WTC11 (cell line): ENCODE measurements around the gene LDLRAD4. TPM values are rescaled to one million over a fixed set of nuclear protein-coding genes. Genes with fewer than 3 reads are reported as not detected.

Experiments
- ATAC-seq: fragments of 200-7000 bp; cut with Tn5 transposase; 2 replicates; pipeline ENCODE4 v1.10.0; 2021; ENCODE audit warnings: mild to moderate bottlenecking, moderate library complexity
- CTCF ChIA-PET: fragments of 300-600 bp; sonication (Branson Sonifier 250); formaldehyde crosslinking; loops from one replicate; lab custom pipeline; 2021; ENCODE audit warnings: antibody characterized with exemption; lab: Charles Lee
- POLR2A ChIA-PET: fragments of 350-600 bp; sonication (Branson Sonifier 250); formaldehyde crosslinking; loops from one replicate; lab custom pipeline; 2021; ENCODE audit warnings: antibody characterized with exemption; lab: Charles Lee
- DNase-seq: peaks from one replicate; pipeline ENCODE4 v3.0.0; 2021; ENCODE audit warnings: low spot score
- H3K27ac Mint-ChIP-seq: 2 replicates; pipeline ENCODE4 v1.8.0; 2021; ENCODE audit warnings: mixed read lengths
- H3K27me3 Mint-ChIP-seq: 2 replicates; pipeline ENCODE4 v1.8.0; 2021; ENCODE audit warnings: low read depth, mild to moderate bottlenecking, moderate library complexity, mixed read lengths
- H3K36me3 Mint-ChIP-seq: 2 replicates; pipeline ENCODE4 v1.8.0; 2021; ENCODE audit warnings: mixed read lengths
- H3K4me1 Mint-ChIP-seq: 2 replicates; pipeline ENCODE4 v1.8.0; 2022; ENCODE audit warnings: mixed read lengths
- H3K4me3 Mint-ChIP-seq: 2 replicates; pipeline ENCODE4 v1.8.0; 2021; ENCODE audit warnings: mild to moderate bottlenecking, moderate library complexity, mixed read lengths
- H3K9me3 Mint-ChIP-seq: 2 replicates; pipeline ENCODE4 v1.8.0; 2021; ENCODE audit warnings: mixed read lengths
- CBFB ChIP-seq: sonication (generic); formaldehyde crosslinking; IDR thresholded peaks from 2 replicates; pipeline ENCODE4 v1.8.1; 2022; ENCODE audit warnings: mild to moderate bottlenecking, low read depth, missing genetic modification reagents
- CREB1 ChIP-seq: sonication (generic); formaldehyde crosslinking; IDR thresholded peaks from 2 replicates; pipeline ENCODE4 v1.8.0; 2023; ENCODE audit warnings: mild to moderate bottlenecking, missing genetic modification reagents
- FOXJ3 ChIP-seq: sonication (generic); formaldehyde crosslinking; IDR thresholded peaks from 2 replicates; pipeline ENCODE4 v1.9.0; 2021; ENCODE audit warnings: missing genetic modification reagents, mild to moderate bottlenecking, borderline replicate concordance
- MXD4 ChIP-seq: fragments of 250-450 bp; sonication (Bioruptor Pico); IDR thresholded peaks from 2 replicates; pipeline ENCODE4 v1.8.0; 2021; ENCODE audit warnings: mild to moderate bottlenecking, moderate library complexity, borderline replicate concordance
- OVOL2 ChIP-seq: fragments of 250-450 bp; sonication (Bioruptor Pico); IDR thresholded peaks from 2 replicates; pipeline ENCODE4 v1.9.0; 2021; ENCODE audit warnings: mild to moderate bottlenecking, borderline replicate concordance
- PRRX2 ChIP-seq: fragments of 250-450 bp; sonication (Bioruptor Pico); IDR thresholded peaks from 2 replicates; pipeline ENCODE4 v1.8.0; 2021; ENCODE audit warnings: mild to moderate bottlenecking
- TP53 ChIP-seq: sonication (generic); formaldehyde crosslinking; IDR thresholded peaks from 2 replicates; pipeline ENCODE4 v1.8.1; 2023; ENCODE audit warnings: mild to moderate bottlenecking, missing genetic modification reagents
- ZNF121 ChIP-seq: sonication (generic); formaldehyde crosslinking; IDR thresholded peaks from 2 replicates; pipeline ENCODE4 v1.8.0; 2023; ENCODE audit warnings: missing genetic modification reagents
- ZNF138 ChIP-seq: sonication (generic); formaldehyde crosslinking; conservative IDR thresholded peaks from 2 replicates; pipeline ENCODE4 v1.8.1; 2022; ENCODE audit warnings: mild to moderate bottlenecking, moderate library complexity, missing genetic modification reagents
- ZNF263 ChIP-seq: sonication (generic); formaldehyde crosslinking; IDR thresholded peaks from 2 replicates; pipeline ENCODE4 v1.8.1; 2022; ENCODE audit warnings: low read depth, mild to moderate bottlenecking, moderate library complexity, missing genetic modification reagents
- ZNF317 ChIP-seq: sonication (generic); formaldehyde crosslinking; IDR thresholded peaks from 2 replicates; pipeline ENCODE4 v1.8.1; 2023; ENCODE audit warnings: low read depth, mild to moderate bottlenecking, moderate library complexity, missing genetic modification reagents, borderline replicate concordance
- total RNA-seq: library from RNA; stranded (reverse); gene quantifications from 3 replicates; pipeline ENCODE4 v1.2.3, GENCODE V29; 2021
- TF ChIP-seq, protein P1 (sequence below): sonication (generic); formaldehyde crosslinking; IDR thresholded peaks from 2 replicates; pipeline ENCODE4 v1.8.0; 2022; ENCODE audit warnings: mild to moderate bottlenecking, missing genetic modification reagents
- TF ChIP-seq, protein P2 (sequence below): fragments of 250-450 bp; sonication (Bioruptor Pico); IDR thresholded peaks from 2 replicates; pipeline ENCODE4 v1.9.0; 2021; ENCODE audit warnings: mild to moderate bottlenecking, borderline replicate concordance
- TF ChIP-seq, protein P3 (sequence below): sonication (generic); formaldehyde crosslinking; IDR thresholded peaks from 2 replicates; pipeline ENCODE4 v1.8.0; 2023; ENCODE audit warnings: missing genetic modification reagents
- TF ChIP-seq, protein P4 (sequence below): sonication (generic); formaldehyde crosslinking; IDR thresholded peaks from 2 replicates; pipeline ENCODE4 v1.8.0; 2022; ENCODE audit warnings: mild to moderate bottlenecking, missing genetic modification reagents
- TF ChIP-seq, protein P5 (sequence below): fragments of 250-450 bp; sonication (Bioruptor Pico); IDR thresholded peaks from 2 replicates; pipeline ENCODE4 v1.8.0; 2021; ENCODE audit warnings: mild to moderate bottlenecking
- TF ChIP-seq, protein P6 (sequence below): sonication (generic); formaldehyde crosslinking; IDR thresholded peaks from 2 replicates; pipeline ENCODE4 v1.8.0; 2022; ENCODE audit warnings: mild to moderate bottlenecking, missing genetic modification reagents
- TF ChIP-seq, protein P7 (sequence below): sonication (generic); formaldehyde crosslinking; IDR thresholded peaks from 2 replicates; pipeline ENCODE4 v1.8.0; 2023; ENCODE audit warnings: mild to moderate bottlenecking, missing genetic modification reagents
- TF ChIP-seq, protein P8 (sequence below): fragments of 200-600 bp; IDR thresholded peaks from 2 replicates; pipeline ENCODE4 v1.8.0; 2022; ENCODE audit warnings: antibody characterized with exemption
- TF ChIP-seq, protein P9 (sequence below): fragments of 250-450 bp; sonication (Bioruptor Pico); IDR thresholded peaks from 2 replicates; pipeline ENCODE4 v1.9.0; 2021; ENCODE audit warnings: mild to moderate bottlenecking

LDLRAD4 gene
- total RNA-seq, 1 experiment from 2014 or later = 6.2 TPM

DNA sequence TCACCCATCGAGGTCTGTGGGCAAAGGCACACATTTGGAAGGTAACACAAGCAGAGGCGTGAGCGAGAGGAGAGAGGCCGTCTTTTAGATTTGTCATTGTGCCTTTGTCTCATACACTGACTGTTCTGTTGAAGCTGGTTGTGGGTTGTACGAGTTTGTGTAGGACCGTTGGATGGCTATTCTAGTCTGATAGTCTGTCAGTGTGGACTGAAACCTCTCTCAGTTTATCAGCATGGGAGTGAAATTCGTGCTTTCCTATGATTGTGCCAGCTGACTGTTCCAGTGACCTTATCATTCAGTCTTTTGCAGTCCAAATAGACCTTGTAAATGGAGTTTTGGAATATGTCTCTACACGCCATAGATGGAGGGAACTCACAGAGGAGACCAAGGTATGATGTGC, 143.5 kb downstream of the LDLRAD4 start (continued):
- TF ChIP-seq, protein P1, sequence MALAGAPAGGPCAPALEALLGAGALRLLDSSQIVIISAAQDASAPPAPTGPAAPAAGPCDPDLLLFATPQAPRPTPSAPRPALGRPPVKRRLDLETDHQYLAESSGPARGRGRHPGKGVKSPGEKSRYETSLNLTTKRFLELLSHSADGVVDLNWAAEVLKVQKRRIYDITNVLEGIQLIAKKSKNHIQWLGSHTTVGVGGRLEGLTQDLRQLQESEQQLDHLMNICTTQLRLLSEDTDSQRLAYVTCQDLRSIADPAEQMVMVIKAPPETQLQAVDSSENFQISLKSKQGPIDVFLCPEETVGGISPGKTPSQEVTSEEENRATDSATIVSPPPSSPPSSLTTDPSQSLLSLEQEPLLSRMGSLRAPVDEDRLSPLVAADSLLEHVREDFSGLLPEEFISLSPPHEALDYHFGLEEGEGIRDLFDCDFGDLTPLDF = no peak
- TF ChIP-seq CBFB = no peak
- no peak for TF ChIP-seq PRRX2
- no peak for TF ChIP-seq ZNF138 (CRISPR knock-in tag)
- no peak for TF ChIP-seq MXD4 (CRISPR knock-in tag)
- TF ChIP-seq, protein P2, sequence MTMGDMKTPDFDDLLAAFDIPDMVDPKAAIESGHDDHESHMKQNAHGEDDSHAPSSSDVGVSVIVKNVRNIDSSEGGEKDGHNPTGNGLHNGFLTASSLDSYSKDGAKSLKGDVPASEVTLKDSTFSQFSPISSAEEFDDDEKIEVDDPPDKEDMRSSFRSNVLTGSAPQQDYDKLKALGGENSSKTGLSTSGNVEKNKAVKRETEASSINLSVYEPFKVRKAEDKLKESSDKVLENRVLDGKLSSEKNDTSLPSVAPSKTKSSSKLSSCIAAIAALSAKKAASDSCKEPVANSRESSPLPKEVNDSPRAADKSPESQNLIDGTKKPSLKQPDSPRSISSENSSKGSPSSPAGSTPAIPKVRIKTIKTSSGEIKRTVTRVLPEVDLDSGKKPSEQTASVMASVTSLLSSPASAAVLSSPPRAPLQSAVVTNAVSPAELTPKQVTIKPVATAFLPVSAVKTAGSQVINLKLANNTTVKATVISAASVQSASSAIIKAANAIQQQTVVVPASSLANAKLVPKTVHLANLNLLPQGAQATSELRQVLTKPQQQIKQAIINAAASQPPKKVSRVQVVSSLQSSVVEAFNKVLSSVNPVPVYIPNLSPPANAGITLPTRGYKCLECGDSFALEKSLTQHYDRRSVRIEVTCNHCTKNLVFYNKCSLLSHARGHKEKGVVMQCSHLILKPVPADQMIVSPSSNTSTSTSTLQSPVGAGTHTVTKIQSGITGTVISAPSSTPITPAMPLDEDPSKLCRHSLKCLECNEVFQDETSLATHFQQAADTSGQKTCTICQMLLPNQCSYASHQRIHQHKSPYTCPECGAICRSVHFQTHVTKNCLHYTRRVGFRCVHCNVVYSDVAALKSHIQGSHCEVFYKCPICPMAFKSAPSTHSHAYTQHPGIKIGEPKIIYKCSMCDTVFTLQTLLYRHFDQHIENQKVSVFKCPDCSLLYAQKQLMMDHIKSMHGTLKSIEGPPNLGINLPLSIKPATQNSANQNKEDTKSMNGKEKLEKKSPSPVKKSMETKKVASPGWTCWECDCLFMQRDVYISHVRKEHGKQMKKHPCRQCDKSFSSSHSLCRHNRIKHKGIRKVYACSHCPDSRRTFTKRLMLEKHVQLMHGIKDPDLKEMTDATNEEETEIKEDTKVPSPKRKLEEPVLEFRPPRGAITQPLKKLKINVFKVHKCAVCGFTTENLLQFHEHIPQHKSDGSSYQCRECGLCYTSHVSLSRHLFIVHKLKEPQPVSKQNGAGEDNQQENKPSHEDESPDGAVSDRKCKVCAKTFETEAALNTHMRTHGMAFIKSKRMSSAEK (CRISPR knock-in tag) = no peak
- TF ChIP-seq FOXJ3 (CRISPR knock-in tag) = no peak
- TF ChIP-seq, protein P3, sequence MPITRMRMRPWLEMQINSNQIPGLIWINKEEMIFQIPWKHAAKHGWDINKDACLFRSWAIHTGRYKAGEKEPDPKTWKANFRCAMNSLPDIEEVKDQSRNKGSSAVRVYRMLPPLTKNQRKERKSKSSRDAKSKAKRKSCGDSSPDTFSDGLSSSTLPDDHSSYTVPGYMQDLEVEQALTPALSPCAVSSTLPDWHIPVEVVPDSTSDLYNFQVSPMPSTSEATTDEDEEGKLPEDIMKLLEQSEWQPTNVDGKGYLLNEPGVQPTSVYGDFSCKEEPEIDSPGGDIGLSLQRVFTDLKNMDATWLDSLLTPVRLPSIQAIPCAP (CRISPR knock-in tag) = no peak

DNA sequence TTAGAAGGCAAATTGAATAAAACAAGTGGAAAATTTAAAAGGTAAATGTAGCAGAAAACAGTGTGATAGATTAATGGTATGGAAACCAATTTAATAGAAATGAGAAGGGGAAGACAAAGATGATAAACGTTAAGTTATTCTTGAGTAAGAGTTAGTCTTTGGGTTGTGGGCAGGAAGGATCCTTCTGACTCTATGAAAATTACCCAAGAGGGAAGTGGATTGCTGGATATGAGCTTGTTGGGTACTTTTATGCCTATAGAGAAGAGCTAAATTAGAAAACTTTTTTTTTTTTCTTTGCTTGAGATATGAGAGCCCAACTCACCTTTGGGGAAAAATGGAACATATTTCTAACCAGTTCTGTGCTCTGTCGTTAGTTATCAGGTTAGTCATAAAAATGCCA, 144.0 kb downstream of the LDLRAD4 start:
- no peaks in the 10 kb centered on the region for H3K36me3 Mint-ChIP-seq
- TF ChIP-seq, protein P4, sequence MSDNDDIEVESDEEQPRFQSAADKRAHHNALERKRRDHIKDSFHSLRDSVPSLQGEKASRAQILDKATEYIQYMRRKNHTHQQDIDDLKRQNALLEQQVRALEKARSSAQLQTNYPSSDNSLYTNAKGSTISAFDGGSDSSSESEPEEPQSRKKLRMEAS (CRISPR knock-in tag) = no peak
- TF ChIP-seq ZNF263 (no peak), ZNF138 (CRISPR knock-in tag) (no peak), TP53 (CRISPR knock-in tag) (no peak), ZNF317 (CRISPR knock-in tag) (no peak), CBFB (no peak), OVOL2 (CRISPR knock-in tag) (no peak), ZNF121 (no peak), CREB1 (no peak)
- TF ChIP-seq, protein P5, sequence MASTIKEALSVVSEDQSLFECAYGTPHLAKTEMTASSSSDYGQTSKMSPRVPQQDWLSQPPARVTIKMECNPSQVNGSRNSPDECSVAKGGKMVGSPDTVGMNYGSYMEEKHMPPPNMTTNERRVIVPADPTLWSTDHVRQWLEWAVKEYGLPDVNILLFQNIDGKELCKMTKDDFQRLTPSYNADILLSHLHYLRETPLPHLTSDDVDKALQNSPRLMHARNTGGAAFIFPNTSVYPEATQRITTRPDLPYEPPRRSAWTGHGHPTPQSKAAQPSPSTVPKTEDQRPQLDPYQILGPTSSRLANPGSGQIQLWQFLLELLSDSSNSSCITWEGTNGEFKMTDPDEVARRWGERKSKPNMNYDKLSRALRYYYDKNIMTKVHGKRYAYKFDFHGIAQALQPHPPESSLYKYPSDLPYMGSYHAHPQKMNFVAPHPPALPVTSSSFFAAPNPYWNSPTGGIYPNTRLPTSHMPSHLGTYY = no peak
- TF ChIP-seq, protein P6, sequence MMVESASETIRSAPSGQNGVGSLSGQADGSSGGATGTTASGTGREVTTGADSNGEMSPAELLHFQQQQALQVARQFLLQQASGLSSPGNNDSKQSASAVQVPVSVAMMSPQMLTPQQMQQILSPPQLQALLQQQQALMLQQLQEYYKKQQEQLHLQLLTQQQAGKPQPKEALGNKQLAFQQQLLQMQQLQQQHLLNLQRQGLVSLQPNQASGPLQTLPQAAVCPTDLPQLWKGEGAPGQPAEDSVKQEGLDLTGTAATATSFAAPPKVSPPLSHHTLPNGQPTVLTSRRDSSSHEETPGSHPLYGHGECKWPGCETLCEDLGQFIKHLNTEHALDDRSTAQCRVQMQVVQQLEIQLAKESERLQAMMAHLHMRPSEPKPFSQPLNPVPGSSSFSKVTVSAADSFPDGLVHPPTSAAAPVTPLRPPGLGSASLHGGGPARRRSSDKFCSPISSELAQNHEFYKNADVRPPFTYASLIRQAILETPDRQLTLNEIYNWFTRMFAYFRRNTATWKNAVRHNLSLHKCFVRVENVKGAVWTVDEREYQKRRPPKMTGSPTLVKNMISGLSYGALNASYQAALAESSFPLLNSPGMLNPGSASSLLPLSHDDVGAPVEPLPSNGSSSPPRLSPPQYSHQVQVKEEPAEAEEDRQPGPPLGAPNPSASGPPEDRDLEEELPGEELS (CRISPR knock-in tag) = no peak
- TF ChIP-seq, protein P7, sequence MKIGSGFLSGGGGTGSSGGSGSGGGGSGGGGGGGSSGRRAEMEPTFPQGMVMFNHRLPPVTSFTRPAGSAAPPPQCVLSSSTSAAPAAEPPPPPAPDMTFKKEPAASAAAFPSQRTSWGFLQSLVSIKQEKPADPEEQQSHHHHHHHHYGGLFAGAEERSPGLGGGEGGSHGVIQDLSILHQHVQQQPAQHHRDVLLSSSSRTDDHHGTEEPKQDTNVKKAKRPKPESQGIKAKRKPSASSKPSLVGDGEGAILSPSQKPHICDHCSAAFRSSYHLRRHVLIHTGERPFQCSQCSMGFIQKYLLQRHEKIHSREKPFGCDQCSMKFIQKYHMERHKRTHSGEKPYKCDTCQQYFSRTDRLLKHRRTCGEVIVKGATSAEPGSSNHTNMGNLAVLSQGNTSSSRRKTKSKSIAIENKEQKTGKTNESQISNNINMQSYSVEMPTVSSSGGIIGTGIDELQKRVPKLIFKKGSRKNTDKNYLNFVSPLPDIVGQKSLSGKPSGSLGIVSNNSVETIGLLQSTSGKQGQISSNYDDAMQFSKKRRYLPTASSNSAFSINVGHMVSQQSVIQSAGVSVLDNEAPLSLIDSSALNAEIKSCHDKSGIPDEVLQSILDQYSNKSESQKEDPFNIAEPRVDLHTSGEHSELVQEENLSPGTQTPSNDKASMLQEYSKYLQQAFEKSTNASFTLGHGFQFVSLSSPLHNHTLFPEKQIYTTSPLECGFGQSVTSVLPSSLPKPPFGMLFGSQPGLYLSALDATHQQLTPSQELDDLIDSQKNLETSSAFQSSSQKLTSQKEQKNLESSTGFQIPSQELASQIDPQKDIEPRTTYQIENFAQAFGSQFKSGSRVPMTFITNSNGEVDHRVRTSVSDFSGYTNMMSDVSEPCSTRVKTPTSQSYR = no peak
- TF ChIP-seq, protein P8, sequence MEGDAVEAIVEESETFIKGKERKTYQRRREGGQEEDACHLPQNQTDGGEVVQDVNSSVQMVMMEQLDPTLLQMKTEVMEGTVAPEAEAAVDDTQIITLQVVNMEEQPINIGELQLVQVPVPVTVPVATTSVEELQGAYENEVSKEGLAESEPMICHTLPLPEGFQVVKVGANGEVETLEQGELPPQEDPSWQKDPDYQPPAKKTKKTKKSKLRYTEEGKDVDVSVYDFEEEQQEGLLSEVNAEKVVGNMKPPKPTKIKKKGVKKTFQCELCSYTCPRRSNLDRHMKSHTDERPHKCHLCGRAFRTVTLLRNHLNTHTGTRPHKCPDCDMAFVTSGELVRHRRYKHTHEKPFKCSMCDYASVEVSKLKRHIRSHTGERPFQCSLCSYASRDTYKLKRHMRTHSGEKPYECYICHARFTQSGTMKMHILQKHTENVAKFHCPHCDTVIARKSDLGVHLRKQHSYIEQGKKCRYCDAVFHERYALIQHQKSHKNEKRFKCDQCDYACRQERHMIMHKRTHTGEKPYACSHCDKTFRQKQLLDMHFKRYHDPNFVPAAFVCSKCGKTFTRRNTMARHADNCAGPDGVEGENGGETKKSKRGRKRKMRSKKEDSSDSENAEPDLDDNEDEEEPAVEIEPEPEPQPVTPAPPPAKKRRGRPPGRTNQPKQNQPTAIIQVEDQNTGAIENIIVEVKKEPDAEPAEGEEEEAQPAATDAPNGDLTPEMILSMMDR = no peak
- TF ChIP-seq, protein P9, sequence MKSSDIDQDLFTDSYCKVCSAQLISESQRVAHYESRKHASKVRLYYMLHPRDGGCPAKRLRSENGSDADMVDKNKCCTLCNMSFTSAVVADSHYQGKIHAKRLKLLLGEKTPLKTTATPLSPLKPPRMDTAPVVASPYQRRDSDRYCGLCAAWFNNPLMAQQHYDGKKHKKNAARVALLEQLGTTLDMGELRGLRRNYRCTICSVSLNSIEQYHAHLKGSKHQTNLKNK = no peak
- TF ChIP-seq, all 79 proteins: peak for 0
- Mint-ChIP-seq H3K27me3 (no peaks in the 10 kb centered on the region), H3K27ac (no peak overlapping the region), H3K9me3 (no peaks in the 10 kb centered on the region), H3K4me3 (no peak overlapping the region), H3K4me1 (peaks cover 29% of the 10 kb centered on the region)
- no peak for ATAC-seq
- ChIA-PET CTCF (interaction anchor here (1.3 kb wide), 1 partner anchor 203 kb away, joined by 3 read pairs; no protein-coding TSS in a partner anchor), POLR2A (no interaction called here)
- no peak for DNase-seq
